Left cardiac atrium (tissue), 4 donors: ENCODE measurements around the gene TIFAB. TPM values are rescaled to one million over a fixed set of nuclear protein-coding genes. Genes with fewer than 3 reads are reported as not detected.
"Not testable (repeated sequence)": the region's sequence is repeated elsewhere in the genome, so short reads cannot be mapped to it uniquely, and the experiment has no call there.

Experiments
- ATAC-seq, 2 donors: fragments of 200-7000 bp; cut with Tn5 transposase; one replicate each; pipeline ENCODE4 v1.9.1; 2020; ENCODE audit warnings: mild to moderate bottlenecking in 2 of 2, moderate library complexity in 2 of 2
- DNase-seq: peaks from one replicate; pipeline ENCODE4 v3.0.0-alpha.2; 2020
- intact Hi-C, 2 donors: fragments of 100-400 bp; cut with DNase I; formaldehyde crosslinking; loops; one replicate each; pipeline versions ENCODE4 v1.14.1 to v1.15.1; 2022 to 2023
- long read RNA-seq: library from polyadenylated mRNA; unstranded; transcript quantifications from one replicate; pipeline ENCODE4 v2.0.0, GENCODE V29; 2021
- total RNA-seq, 2 donors: library from RNA; stranded (reverse); fragmentation: NEBNext Ultra II Directional; extraction: Animal tissue kit (Norgen Biotek cat#: 25700); gene quantifications; one replicate each; pipeline ENCODE4 v1.2.1, GENCODE V29; 2021
- donor health status: DM: no; HTN: yes; CAD: no.
- donor health status: DM: no; HTN: yes; CAD: no; lungs with severe emphysema.
- donor health status: DM: yes; HTN: yes; CAD: no.
- donor health status: Dilated cardiomyopathy.

Gene TIFAB, protein sequence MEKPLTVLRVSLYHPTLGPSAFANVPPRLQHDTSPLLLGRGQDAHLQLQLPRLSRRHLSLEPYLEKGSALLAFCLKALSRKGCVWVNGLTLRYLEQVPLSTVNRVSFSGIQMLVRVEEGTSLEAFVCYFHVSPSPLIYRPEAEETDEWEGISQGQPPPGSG
- not detected for total RNA-seq
- long read RNA-seq, result 0 reads

DNA sequence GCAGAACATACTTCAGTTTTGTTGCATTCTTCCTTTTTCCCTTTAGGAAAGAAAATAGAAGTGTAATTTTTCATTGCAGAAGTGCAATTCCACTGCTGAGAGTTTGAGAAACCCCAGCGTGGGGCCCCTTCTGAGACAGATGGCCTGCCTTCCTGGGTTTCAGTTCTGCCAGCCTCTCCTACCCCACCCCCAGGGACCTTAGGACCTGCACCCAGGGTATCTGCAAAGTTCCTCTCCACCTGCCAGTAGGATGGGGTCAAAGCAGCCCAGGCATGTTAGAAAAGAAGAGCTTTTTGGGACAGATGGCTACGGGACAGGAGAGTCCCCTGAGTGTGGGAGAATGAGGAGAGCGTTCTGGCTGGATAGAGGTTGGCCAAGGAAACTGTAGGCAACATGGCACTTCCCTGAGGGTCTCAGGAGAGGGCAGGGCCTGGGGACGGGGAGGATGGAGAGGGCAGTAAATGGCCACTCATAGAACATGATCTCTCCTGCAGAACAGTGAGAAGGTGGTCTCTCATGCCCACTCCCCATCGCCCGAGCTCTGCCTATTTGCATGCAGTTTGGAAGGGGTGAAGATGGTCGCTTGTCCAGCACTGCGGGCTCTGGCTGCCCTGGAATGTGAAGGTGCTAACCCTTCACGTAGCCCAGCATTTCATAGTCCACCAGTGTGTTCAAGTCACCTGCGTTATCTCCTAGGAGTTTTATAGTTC is at the start of gene TIFAB:
TIFAB (minus strand) TSS at position 31 of the 710 bp plus-strand sequence. CDS start 2,412 bp downstream, outside the sequence.
- ATAC-seq (no peak), DNase-seq (no peak)
- intact Hi-C loops, result no loop called here

DNA sequence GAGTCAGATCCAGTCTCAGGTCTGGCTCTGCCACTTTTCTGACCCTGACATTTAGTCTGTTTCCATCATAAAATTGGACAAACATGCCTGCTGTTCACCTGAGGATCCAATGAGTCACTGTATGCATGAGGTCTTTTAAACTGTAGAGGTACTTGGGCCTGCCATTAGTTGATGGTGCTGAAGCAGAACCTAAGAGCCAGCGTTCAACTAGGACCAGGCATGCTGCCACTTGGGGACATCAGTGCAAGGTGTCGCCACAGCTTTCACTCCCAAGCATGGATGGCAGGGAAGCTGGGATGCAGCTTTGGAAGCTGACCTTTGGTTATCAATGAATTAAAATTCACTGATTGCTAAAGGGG is 46.5 kb upstream of the TIFAB start:
- ATAC-seq (no peak), DNase-seq (no peak)
- intact Hi-C loops, result no loop called here

DNA sequence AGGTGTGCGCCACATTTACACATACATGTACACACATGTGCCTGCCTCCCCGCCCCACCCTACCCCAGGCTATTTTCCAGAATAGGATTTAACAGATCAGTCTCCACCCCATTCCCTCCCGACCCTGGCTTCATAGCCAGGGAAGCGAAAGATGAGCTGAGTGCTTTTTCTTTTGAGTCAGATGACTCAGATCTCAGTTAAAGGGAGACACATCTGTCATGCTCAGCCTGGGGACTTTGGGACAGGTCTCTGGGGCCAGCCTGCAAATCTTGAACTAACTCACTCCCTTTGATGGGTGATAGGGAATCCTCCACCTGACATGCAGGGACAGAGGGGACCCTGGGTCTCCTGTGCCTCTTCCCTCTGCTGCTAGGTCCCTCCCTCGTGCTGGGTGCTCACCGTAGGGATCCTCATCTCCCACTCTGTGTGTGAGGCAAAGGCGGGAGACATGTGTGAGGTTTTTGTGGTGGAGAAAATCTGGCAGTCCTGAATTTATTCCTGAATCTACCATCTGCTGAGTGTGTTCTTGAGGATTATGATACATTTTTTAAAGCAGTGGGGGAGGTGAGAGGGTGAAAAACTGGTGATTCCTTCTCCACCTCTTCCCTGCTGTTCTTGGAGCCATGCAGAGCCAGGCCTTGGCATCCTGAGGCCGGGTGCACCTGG is 46.0 kb upstream of the TIFAB start:
- intact Hi-C loops, result no loop called here
- no peak for DNase-seq
- no peak for ATAC-seq

DNA sequence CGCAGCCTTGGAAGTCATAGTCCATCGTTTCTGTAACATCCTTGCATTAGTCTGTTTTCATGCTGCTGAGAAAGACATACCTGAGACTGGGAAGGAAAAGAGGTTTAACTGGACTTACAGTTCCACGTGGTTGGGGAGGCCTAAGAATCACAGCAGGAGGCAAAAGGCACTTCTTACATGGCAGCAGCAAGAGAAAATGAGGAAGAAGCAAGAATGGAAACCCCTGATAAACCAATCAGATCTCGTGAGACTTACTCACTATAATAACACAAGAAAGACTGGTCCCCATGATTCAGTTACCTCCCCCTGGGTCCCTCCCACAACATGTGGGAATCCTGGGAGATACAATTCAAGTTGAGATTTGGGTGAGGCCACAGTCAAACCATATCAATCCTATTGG is 43.4 kb upstream of the TIFAB start:
- intact Hi-C loops, DNase-seq: not testable (repeated sequence)

DNA sequence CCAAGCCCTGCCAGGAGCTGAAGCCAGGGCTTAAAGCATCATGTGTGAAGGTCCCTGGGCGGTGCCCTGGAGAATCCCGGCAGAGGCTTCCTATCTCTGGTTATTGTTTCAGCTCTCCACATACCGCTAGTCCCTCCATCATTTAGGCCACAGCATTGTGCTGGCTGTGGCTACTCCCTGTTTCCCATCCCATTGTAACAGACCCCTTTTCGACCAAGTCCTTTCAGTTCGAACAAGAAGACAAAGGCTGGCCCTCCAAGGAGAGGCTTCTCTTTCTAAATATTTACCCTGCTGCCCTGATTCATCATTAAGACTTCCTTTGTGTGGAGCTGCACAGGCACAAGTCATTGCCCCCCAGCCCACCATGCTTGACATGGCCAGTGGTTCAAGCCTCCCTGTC is 42.0 kb upstream of the TIFAB start:
- intact Hi-C loops, result no loop called here
- no peak for DNase-seq
- no peak for ATAC-seq

More for the DNA sequence above, 43.4 kb upstream of the TIFAB start:
- not testable (repeated sequence) for ATAC-seq

DNA sequence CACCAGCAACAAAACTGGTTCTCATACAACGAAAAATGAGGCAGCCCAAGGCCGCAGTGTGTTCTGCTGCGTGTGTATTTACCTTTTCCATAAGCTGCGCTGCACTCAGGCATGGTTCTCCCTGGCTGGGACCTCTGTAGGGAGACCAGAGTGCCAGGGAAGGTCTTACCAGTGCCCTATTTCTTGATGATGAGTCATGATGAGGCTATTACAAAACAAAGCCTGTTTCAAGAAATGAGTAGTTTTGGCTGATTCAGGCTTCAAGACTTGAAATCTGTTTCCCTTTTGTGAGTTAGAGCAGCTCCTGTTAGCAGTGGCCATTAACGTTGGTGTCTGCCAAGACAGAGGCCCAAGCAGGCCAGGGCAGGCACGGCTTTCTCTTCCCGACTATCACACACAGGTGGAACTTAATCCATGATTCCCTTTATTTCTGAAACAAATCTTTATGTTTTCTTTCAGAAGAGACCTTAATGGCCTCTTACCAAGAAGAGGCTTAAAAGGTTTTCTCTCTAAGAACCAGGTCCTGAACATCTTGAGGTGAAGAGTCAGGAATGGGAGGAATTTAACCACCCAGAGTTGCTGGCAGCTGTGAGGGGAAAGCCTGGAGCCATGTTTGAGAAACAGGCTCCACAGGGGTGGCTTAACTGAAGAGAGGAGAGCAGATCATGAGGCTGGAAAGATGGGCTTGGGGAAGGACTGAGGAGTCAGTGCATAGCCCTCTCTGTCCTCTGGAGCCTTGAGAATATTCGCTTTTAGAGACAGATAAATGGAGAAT is 41.4 kb upstream of the TIFAB start:
- intact Hi-C loops, result no loop called here
- no peak for DNase-seq
- peak; percentile 51 to 64 for ATAC-seq

DNA sequence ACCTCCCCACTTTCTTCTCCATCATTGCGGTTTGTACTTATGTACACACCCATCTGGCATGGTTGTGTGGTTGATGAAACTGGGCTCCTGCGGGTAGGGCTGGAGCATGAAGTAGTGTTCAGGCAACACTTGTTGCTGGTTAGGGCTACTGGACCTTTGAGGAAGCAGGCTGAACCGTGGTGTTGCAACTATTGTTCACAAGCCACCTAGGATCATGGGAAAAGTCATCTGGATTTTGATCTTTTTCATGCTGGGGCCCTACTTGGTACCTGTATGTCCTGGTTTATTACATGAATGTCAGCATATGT is 40.1 kb upstream of the TIFAB start:
- ATAC-seq, result no peak
- intact Hi-C loops, result no loop called here
- no peak for DNase-seq

DNA sequence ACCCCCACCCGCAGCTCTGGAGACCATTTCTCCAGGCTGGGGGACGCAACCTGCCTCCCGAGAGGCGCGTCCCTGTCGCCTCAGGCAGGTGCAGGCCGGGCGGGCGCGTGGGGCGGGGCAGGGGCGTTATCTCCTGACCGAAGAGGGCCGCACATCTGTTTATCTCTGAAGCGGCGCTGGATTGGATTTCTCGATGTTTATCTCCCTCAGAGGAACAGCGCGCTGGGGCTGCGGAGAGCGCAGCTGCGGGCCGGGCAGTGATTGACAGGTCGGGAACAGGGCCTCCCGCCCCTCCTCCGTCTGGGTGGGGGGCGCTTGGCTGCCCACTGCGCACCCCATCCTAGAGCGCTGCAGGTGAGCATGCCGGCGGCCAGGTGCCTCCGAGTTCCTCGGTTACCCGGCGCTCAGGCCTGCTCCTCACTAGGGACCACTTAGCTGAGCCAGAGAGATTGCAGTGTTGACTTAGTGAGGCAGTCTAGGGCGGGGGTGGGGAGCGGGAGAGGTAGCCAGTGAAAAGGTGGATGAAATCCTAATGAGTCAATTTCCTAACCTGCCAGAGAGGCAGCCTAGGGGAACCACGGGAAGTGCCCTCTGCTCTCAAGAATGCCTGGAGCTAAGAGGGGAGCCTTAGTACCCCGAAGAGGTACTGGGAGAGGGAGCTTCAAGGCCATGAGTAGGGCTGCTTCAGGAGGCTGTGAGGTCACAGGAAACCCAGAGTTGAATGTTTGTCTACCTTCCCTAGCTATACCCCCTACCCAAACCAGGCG is 39.6 kb upstream of the TIFAB start:
- DNase-seq (no peak), ATAC-seq (no peak)
- intact Hi-C loops, result no loop called here

DNA sequence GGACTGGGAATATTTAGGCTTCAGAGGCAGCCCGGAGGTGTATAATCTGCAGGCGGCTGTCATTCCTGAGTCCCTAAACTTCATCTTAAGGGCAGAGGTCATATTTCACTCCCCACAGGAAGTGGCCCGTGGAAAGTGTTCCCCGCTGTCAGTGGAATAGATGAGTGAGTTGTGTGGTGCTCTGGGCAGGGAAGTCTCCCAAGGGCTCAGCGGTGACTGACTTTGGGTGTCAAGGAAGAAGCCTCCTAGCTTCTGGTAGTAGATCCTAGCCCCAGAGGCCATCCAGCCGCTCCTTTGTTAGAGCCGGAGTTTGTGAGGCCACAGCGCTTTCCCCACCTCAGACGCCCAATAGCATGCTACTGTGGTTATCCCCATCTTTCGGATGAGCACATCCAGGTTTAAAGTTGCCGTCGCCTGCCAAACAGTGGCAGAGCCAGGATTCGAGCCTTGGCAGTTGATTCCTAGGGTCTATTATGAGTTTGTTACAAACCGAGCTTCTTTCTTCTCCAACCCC is 38.9 kb upstream of the TIFAB start:
- intact Hi-C loops, result no loop called here
- no peak for DNase-seq
- ATAC-seq, result no peak

DNA sequence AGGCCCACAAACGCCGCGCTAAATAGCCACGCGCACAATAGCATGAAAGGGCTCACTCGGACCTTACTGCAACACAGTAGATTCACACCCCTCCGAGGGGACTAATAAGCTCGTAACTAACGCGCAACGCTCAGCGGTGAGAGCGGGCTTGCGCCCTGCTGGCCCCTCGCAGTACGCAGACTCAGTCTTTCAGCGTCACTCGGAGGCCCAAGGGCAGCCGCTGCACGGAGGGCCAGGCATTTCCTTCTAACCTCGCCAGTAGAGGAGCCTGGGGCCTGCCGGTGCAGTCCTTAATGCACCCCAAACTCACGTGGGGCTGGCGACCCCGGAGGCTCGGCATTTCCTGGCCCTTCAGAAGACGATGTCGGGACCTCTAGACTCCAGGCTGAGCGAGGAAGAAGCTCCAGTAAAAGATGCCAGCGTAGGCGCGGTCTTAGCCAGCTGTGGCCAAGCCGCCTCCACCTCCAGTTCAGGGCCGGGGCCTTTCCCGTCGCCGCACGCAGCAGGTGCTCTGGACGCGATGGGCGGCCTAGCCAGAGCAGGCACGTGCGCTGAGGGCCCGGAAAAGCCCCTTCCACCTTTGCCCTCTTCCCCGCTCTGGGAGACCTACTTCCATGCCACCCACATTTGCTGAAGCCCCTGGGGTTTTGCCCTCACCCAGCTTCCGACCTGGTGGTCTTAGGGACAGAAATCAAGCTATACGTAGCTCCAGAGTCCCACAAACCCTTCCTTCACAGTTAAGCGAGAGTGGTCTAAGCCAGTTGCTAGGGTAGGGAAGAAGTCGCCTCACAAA is 38.3 kb upstream of the TIFAB start:
- ATAC-seq (no peak), DNase-seq (no peak)
- intact Hi-C loops, result no loop called here

DNA sequence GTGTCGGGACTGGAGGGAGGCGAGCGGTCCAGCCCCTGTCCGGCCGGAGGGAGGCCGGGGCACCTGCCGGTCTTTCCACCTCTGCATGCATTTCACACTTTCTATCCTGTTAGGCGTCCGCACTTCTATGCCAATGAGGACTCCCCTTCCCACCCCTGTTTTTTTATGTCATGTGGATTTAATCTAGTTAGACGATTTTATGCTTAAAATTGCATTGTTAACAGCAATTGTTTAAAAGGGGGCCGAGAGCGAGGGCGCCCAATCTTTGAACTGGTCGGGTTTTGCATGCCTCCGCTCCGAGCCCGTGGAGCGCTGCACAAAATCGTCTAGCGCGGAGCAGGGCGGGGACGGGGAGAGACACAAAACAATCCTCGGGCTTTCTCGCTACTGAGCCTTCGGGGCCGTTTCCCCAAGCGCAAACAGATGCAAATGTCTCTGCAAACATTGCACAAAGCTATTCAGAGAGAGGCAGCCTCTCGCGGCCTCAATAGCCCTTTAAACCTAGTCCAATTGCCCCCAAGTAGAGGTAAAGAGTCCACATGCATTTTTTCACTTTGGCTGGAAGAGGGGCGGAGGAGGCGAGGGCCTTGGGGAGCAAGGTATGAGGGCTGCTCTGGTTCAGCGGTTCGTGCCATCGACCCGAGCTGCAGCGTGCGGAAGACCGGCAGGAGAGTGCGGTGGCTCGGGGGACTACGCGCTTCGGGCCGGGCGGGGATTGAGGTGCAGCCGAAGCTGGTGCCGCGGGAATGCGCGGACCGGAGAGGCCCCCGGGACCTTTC is 37.5 kb upstream of the TIFAB start:
- no peak for ATAC-seq
- intact Hi-C loops, result no loop called here
- DNase-seq, result no peak

DNA sequence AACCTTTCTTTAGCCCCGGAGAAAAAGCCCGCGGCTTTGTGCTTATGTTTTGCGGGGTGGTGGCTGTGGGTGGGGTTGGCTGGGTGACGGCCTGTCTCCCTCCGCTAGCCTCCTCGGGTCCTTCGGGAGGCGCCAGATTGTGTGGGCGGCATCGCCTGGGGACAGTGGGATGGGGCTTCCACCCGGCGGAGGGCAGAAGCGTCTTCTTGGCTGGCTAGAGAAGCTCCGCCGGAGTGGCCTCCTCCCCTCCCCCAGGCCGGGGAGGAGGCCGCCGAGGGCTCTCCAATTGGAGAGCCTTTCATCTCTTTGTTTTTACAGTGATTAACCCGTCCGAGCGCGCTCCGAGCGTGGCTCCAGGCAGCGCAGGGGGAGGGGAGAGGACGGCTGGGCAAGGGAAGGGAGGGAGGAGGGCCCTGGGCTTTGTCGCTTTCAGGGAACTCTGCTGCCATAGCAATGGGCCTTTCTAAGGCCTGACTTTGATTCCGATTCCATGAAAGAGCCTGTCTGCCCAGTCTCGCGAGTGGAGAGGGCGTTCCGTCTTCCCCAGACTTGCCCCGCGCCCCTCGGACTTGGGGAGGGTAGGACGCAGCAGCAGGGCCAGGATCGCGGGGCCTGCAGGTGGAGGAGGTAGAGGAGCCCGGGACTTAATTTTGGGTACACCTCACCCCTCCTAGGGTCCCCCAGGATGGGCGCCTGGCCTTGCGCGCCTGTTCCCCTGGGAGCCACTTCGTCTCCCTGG is 36.7 kb upstream of the TIFAB start:
- DNase-seq (peak; percentile 45), ATAC-seq (peak; percentile 20 to 63)
- intact Hi-C loops, result no loop called here

DNA sequence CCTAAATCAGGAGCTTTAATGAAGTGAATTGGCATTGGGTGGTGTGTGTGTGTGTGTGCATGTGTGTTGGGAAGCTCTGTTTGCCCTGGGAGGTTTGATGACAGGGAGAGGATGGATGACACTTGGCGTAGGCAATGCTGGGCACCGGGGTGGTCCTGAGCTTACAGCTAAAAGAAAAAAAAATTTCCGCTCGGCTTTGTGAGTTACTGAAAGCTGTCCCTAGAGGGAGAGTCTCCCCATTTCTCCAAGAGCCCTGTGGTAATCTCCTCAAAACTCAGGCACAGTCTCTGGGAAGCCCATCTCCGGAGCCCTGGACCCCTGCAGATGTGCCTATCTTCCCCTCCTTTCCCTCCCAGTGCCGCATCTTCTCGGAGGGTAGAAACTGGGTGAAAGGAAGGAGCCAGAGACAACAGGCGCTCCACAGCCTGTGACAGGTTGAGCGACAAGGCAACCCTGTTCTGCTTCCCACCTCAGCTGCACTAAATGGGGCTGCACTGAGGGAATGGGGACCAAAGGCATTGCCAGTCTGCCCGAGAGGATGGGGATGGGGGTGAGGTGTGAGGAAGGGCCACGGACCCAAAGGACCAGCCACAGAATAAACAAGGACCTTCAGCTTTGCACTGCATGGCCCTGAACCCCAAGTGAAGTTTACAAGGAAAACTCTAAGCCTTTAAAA is 35.8 kb upstream of the TIFAB start:
- intact Hi-C loops, result no loop called here
- no peak for DNase-seq
- ATAC-seq, result no peak

DNA sequence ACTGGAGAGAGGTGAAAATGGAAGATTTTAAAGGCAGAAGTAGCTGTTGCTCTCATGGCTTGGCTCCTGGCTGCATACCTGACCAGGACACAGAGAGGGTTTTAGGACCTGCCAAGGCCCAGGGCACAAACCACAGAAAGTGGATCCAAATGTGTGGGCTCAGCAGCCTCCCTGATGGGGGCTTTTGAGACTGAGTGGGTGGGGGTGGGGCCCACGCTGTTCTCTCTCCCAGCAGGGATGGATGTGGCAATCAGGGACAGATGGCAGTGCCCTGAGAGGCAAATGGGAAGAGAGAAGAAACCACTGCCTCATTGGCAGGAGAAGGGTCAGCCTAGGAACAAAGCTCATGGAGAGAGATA is 34.9 kb upstream of the TIFAB start:
- intact Hi-C loops, result no loop called here
- ATAC-seq (no peak), DNase-seq (no peak)

DNA sequence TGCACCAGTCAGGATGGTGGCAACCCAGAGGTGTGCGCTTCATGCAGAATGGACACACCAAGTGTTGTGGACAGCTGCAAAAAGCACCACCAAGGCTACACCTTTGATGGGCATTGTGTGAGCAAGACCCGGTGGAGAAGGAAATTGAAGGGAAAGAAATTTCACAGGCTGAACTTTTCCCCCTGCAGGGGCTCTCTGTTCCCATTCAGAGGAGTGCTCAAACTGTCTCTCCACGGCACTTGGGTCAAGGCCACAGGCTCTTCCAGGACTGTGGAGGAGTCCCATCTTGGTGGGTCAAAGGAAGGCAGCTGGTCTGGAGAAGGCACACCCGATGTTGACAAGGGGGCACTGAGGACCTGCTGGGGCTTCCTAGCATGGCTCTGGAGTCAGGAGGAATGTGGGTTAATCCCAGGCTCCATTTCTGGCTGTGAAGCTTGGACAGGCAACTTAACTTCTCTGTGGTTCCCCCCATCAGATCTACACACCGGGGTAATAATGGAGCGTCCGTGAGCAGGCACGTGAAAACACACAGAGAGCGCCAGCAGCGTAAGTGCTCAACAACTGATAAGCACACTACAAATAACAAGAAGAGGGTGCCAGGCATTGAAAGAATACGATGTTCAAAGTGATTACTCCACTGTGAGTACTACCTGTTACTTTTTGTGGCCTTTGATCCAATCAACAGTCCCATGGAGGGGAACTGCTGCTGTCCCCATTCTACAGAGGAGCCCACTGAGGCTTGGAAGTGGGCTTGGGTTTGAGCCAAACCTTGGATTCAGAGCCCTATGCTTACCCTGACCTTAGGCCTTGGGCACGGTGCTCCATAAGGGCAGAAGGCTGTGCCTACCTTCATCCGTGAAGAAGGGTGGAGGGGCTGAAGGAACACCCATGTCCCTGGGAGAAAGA is 34.2 kb upstream of the TIFAB start:
- intact Hi-C loops, result no loop called here
- DNase-seq, result no peak
- no peak for ATAC-seq

DNA sequence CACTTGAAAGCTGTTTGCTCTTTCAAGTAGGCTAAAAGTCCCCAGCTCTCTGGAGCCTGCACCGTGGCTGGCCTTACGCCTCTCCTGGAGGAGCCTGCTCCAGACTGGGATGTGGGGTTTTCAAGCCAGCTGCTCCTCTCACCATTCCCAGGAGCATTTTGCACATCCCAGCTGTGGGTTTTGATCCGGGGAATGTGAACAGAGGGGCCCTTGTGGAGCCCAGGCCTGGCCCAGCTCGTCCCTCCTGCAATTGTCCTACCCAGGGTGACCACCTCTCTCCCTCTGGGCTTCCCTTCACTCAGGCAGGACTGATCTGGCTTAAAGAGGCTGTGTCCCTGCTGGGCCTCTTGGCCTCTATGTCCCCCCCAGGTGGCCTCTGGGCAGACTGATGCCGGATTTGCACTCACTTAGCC is 32.5 kb upstream of the TIFAB start:
- DNase-seq, result no peak
- no peak for ATAC-seq
- intact Hi-C loops, result no loop called here
